ENCODE data around the gene SUN2.

The SUN2 gene

GRCh38 chr22:38718414-38718813, 37.4 kb downstream of the SUN2 start:
- no peak for DNase-seq (ENCODE audit: extremely low read depth in 1 of 2, low read depth in 1 of 2)

- no peak for DNase-seq (ENCODE audit: extremely low read depth in 1 of 2, low read depth in 1 of 2)
These were observed 38.6 kb downstream of the SUN2 start for GRCh38 chr22:38717244-38717643.

GRCh38 chr22:38716826-38717225, 39.0 kb downstream of the SUN2 start:
- no peak for DNase-seq (ENCODE audit: extremely low read depth in 1 of 2, low read depth in 1 of 2)

GRCh38 chr22:38716271-38716670, 39.5 kb downstream of the SUN2 start:
- DNase-seq (ENCODE audit: extremely low read depth in 1 of 2, low read depth in 1 of 2), result no peak

GRCh38 chr22:38715852-38716251, 39.9 kb downstream of the SUN2 start:
- no peak for DNase-seq (ENCODE audit: extremely low read depth in 1 of 2, low read depth in 1 of 2)

- no peak for DNase-seq (ENCODE audit: extremely low read depth in 1 of 2, low read depth in 1 of 2)
These were observed 40.5 kb downstream of the SUN2 start for GRCh38 chr22:38715176-38715764.

GRCh38 chr22:38713921-38714320, 41.9 kb downstream of the SUN2 start:
- DNase-seq (ENCODE audit: extremely low read depth in 1 of 2, low read depth in 1 of 2), result no peak

- no peak for DNase-seq (ENCODE audit: extremely low read depth in 1 of 2, low read depth in 1 of 2)
These were observed 43.2 kb downstream of the SUN2 start for GRCh38 chr22:38712486-38713207.

GRCh38 chr22:38710866-38711265, 44.9 kb downstream of the SUN2 start:
- no peak for DNase-seq (ENCODE audit: extremely low read depth in 1 of 2, low read depth in 1 of 2)

GRCh38 chr22:38710351-38710750, 45.4 kb downstream of the SUN2 start:
- DNase-seq (ENCODE audit: extremely low read depth in 1 of 2, low read depth in 1 of 2), result no peak

- no peak for DNase-seq (ENCODE audit: extremely low read depth in 1 of 2, low read depth in 1 of 2)
These were observed 46.5 kb downstream of the SUN2 start for GRCh38 chr22:38709306-38709705.

- no peak for DNase-seq (ENCODE audit: extremely low read depth in 1 of 2, low read depth in 1 of 2)
These were observed 47.8 kb downstream of the SUN2 start for GRCh38 chr22:38707984-38708383.

- no peak for DNase-seq (ENCODE audit: extremely low read depth in 1 of 2, low read depth in 1 of 2)
These were observed 48.5 kb downstream of the SUN2 start for GRCh38 chr22:38707346-38707745.

GRCh38 chr22:38706901-38707195, 49.0 kb downstream of the SUN2 start:
- DNase-seq (ENCODE audit: extremely low read depth in 1 of 2, low read depth in 1 of 2), result no peak

GRCh38 chr22:38706101-38706900, 49.5 kb downstream of the SUN2 start:
- peak in 1 of 2 donors; percentile 14 for DNase-seq (ENCODE audit: extremely low read depth in 1 of 2, low read depth in 1 of 2)

GRCh38 chr22:38705235-38706100, 50.3 kb downstream of the SUN2 start, which contains the start of gene GTPBP1:
Gene GTPBP1, plus strand, starts transcription at chr22:38705944. Its CDS starts 12 bp downstream, at chr22:38705956.
- DNase-seq (ENCODE audit: extremely low read depth in 1 of 2, low read depth in 1 of 2), result peak; percentile 89 to 96

- DNase-seq (ENCODE audit: extremely low read depth in 1 of 2, low read depth in 1 of 2), result no peak
These were observed 51.1 kb downstream of the SUN2 start for GRCh38 chr22:38704654-38705234.

GRCh38 chr22:38700789-38701628, 54.8 kb downstream of the SUN2 start, which contains the start of gene JOSD1:
Gene JOSD1, minus strand, starts transcription at chr22:38700943. Its CDS starts 956 bp downstream, at chr22:38699987.
- peak; percentile 96 to 99 for DNase-seq (ENCODE audit: extremely low read depth in 1 of 2, low read depth in 1 of 2)

GRCh38 chr22:38700270-38700788, 55.5 kb downstream of the SUN2 start:
- DNase-seq (ENCODE audit: extremely low read depth in 1 of 2, low read depth in 1 of 2), result no peak
